Pancreas (tissue), 10 donors: ENCODE results near the gene CMC4. TPM values are rescaled to one million over a fixed set of nuclear protein-coding genes. Genes with fewer than 3 reads are reported as not detected.

Experiments used
- ATAC-seq, 4 donors: fragments of 200-7000 bp; cut with Tn5 transposase; one replicate each; pipeline versions ENCODE4 v1.8.0 to v1.9.1; 2020; ENCODE audit warnings: mild to moderate bottlenecking in 4 of 4, moderate library complexity in 4 of 4
- DNase-seq, 6 donors: peaks; one replicate each; pipeline ENCODE4 v3.0.0-alpha.2; 2020
- FAIRE-seq: peaks from 2 replicates; lab custom pipeline; 2012; peaks lifted over from hg19 to GRCh38; lab: Jason Lieb, UNC
- H3K27ac ChIP-seq, 4 donors: fragments of 200-600 bp; sonication (generic); 1 replicate in 3 of 4; 2 replicates in 1 of 4; pipeline versions ENCODE4 v1.5.0 to v1.8.0; 2020
- H3K27me3 ChIP-seq, 4 donors: fragments of 200-600 bp; one replicate each; pipeline ENCODE4 v1.8.0; 2021
- H3K36me3 ChIP-seq, 3 donors: fragments of 200-600 bp; sonication (generic) in 1 of 3; one replicate each; pipeline versions ENCODE4 v1.5.0 to v1.8.0; 2020 to 2021
- H3K4me1 ChIP-seq, 3 donors: fragments of 200-600 bp; one replicate each; pipeline ENCODE4 v1.8.0; 2021
- H3K4me3 ChIP-seq, 4 donors: fragments of 200-600 bp; sonication (generic) in 2 of 4; one replicate each; pipeline versions ENCODE4 v1.5.0 to v1.8.0; 2020 to 2021
- H3K9me3 ChIP-seq, 4 donors: fragments of 200-600 bp; one replicate each; pipeline ENCODE4 v1.8.0; 2021
- WGBS, 2 donors: extraction: QIAGEN DNeasy Blood & Tissue Kit; methylation state at CpG; one replicate each; pipeline ENCODE4 v1.1.7; 2013; 5-methylcytosine and 5-hydroxymethylcytosine counted together
- intact Hi-C, 3 donors: fragments of 100-400 bp; cut with DNase I; formaldehyde crosslinking; loops; one replicate each; pipeline versions ENCODE4 v1.11.1 to v1.14.2; 2022
- polyA plus RNA-seq, 2 donors: library from polyadenylated mRNA; stranded (reverse); fragments of 200-250 nt; gene quantifications; one replicate each; pipeline ENCODE4 v1.2.3, GENCODE V29; 2013
- total RNA-seq, 6 donors: library from RNA; stranded (reverse); fragmentation: NEBNext Ultra II Directional in 4 of 6; extraction: Animal tissue kit (Norgen Biotek cat#: 25700) in 4 of 6; gene quantifications; one replicate each; pipeline versions ENCODE4 v1.2.1 to v1.2.4, GENCODE V29; 2021 to 2023
- TF ChIP-seq, protein P1 (sequence below), 4 donors: fragments of 200-600 bp; sonication (generic) in 3 of 4; IDR thresholded peaks; one replicate each; pipeline versions ENCODE4 v1.5.0 to v1.8.0; 2021; ENCODE audit warnings: antibody characterized with exemption in 4 of 4
- donor health status: healthy with polysubstance abuse.
- donor health status: DM: no; HTN: no; CAD: no; lungs with moderate emphysema.
- donor health status: DM: no; HTN: no; CAD: no.
- donor health status: control.
- donor health status: control.
- donor health status: Bipolar disorder and iron deficiency.
- donor health status: DM: yes; HTN: yes; CAD: no.
- donor health status: DM: no; HTN: no; CAD: no.
- donor health status: DM: no; HTN: no; CAD: no.
- donor health status: DM: yes; HTN: yes; CAD: no.

CMC4 gene
- total and polyA plus RNA-seq, 8 donors = 2.6 to 16.6 (median 3.8) TPM

DNA sequence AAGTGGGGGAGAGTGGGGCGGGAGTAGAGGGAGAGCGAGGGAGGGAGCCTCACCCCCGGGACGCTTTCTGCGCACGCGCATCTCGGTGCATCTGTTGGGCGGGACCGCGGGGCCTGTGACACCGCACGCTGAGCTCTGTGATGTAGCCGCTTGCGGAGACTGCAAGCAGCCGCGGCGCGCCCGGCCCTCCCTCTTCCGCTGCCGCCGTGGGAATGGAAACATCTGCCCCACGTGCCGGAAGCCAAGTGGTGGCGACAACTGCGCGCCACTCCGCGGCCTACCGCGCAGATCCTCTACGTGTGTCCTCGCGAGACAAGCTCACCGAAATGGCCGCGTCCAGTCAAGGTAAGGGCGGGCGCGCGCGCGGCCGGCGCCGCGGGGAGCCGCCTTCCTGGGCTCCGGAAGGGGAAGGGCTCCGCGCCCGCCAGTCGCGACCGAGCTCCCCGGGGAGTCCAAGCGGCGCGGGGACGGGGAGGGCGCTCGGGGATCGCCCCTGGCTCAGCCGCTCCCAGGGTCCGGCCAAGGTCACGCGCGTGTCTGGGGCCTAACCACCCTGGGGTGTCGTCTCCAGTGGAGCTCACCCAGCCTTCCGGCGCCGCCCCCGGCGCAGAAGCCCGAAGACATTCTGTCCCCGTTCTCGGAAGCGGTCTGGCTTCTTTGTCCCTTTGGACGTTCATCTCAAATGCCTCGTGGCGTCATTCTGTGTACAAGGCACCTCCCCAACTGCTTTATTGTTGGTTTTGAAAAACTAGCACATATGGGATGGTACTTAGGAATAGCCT, 44.0 kb downstream of the CMC4 start, which contains the start of gene FUNDC2:
Gene FUNDC2 (plus strand): TSS at position 118 of the 782 bp plus-strand sequence. CDS start 95 bp downstream, at position 213.
- TF ChIP-seq, protein P1, sequence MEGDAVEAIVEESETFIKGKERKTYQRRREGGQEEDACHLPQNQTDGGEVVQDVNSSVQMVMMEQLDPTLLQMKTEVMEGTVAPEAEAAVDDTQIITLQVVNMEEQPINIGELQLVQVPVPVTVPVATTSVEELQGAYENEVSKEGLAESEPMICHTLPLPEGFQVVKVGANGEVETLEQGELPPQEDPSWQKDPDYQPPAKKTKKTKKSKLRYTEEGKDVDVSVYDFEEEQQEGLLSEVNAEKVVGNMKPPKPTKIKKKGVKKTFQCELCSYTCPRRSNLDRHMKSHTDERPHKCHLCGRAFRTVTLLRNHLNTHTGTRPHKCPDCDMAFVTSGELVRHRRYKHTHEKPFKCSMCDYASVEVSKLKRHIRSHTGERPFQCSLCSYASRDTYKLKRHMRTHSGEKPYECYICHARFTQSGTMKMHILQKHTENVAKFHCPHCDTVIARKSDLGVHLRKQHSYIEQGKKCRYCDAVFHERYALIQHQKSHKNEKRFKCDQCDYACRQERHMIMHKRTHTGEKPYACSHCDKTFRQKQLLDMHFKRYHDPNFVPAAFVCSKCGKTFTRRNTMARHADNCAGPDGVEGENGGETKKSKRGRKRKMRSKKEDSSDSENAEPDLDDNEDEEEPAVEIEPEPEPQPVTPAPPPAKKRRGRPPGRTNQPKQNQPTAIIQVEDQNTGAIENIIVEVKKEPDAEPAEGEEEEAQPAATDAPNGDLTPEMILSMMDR (IDR thresholded peaks at IDR 0.05) = no peak
- no peak for FAIRE-seq
- peak; percentile 85 to 90 (median 89) for ATAC-seq
- Histone ChIP-seq H3K9me3 (no peaks in the 10 kb centered on the region), H3K4me1 (peaks cover 0 to 2% (median 0%) of the 10 kb centered on the region in 3 donors), H3K36me3 (no peaks in the 10 kb centered on the region), H3K27ac (peak within 1 kb of the TSS; percentile 91 to 99 (median 96)), H3K4me3 (peak within 1 kb of the TSS; percentile 36 to 58 (median 40)), H3K27me3 (no peaks in the 10 kb centered on the region)
- WGBS, 2 donors = 0 to 36% methylated on average over 64 to 82 of the region's 82 CpGs
- peak; percentile 93 to 98 (median 94) for DNase-seq
- intact Hi-C loops = no loop called here

DNA sequence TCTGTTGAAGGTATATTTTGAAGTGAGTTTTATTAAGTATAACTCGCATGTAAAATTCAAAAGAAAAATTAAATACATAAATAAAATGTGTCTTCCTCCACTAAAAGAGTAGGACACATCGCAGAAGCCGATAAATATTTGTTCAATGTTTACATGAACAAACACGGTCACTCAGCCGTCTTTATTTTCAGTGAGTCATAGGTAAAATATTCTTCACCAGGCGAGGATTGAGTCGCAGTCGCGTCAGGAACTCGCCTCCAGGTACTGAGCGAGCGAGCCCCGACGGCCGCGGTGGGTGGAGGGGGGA, 44.6 kb downstream of the CMC4 start:
- Histone ChIP-seq H3K4me3 (peak overlapping the region in 3 of 4 donors; percentile 11 to 58 (median 44)), H3K36me3 (no peaks in the 10 kb centered on the region), H3K4me1 (peaks cover 0 to 2% (median 0%) of the 10 kb centered on the region in 3 donors), H3K27ac (peak overlapping the region; percentile 91 to 99 (median 96)), H3K9me3 (no peaks in the 10 kb centered on the region), H3K27me3 (no peaks in the 10 kb centered on the region)
- 1 to 30% methylated on average over 16 of the region's 16 CpGs for WGBS, 2 donors
- TF ChIP-seq, protein P1 (IDR thresholded peaks at IDR 0.05) = no peak
- intact Hi-C loops = no loop called here
- DNase-seq (no peak), ATAC-seq (no peak), FAIRE-seq (no peak)

DNA sequence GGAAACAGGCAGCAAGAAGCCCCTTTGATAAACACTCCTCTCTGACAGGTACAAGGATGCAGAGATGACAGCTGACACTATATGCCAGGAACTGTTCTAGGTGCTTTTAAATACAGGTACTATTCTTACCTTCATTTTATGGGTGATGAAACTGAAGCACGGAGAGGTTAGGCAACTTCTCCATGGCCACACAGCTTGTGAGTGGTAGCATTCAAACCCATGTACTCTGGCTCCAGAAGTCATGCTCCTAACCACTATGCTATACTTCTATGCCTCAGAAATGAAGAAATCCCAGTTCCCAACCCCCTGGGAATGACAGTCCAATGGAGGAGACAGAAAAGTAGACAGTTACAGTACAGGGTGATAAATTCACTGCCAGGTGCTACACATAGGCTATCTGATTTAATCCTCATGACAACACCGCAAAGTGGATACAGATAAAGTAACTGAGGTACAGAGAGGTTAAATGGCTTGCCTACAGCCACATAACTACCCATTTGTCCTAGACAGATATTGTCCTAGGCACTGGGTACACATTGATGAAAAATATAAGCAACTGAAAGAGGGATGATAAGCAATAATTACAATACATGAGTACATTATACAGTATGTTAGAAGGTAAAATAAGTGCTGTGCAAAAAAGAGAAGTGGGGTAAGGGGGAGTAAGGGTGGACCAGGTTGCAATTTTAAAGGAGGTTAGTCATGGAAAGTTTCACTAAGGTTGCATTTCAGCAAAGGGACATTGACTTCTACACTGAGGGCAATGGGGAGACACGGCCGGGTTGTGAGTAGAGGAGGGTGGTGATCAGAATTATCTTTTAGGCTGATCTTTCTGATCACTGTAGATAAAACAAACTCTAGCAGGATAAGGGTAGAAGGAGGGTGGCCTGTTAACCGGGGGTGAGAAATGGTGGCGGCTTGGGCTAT, 46.8 kb downstream of the CMC4 start:
- intact Hi-C loops = no loop called here
- FAIRE-seq (no peak), ATAC-seq (no peak), DNase-seq (no peak)
- 73 to 77% methylated on average over 6 of the region's 6 CpGs for WGBS, 2 donors
- TF ChIP-seq, protein P1 (IDR thresholded peaks at IDR 0.05) = no peak
- H3K4me3 ChIP-seq = no peak overlapping the region
- H3K9me3 ChIP-seq = no peaks in the 10 kb centered on the region
- H3K4me1 ChIP-seq = peaks cover 0 to 2% (median 0%) of the 10 kb centered on the region in 3 donors
- no peaks in the 10 kb centered on the region for H3K36me3 ChIP-seq
- H3K27ac ChIP-seq = peak overlapping the region in 1 of 4 donors; percentile 5
- H3K27me3 ChIP-seq = no peaks in the 10 kb centered on the region

DNA sequence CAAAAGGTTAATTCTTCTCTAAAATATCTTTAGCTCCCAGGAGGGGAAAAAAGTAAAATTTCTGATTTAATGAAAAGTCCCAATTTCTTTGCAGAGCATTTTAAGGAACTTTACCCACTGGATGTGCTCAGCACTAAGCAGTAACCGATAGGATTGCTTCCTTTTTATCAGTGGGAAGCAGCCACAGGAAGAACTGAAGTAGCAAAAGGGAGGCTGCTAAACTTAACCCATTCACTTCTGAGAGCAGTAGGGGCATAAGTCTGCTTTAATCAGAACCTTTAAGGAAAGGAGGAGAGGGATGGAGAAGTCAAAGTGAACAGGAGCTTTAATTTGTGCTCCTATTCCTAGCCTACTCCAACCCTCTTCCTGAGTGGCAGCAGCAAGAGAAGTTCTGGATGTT, 48.4 kb downstream of the CMC4 start, which contains the start of gene F8:
Gene F8 (minus strand): TSS at position 139 of the 400 bp plus-strand sequence. CDS start 171 bp downstream, outside the sequence.
- H3K27me3 ChIP-seq = no peaks in the 10 kb centered on the region
- no peaks in the 10 kb centered on the region for H3K36me3 ChIP-seq
- FAIRE-seq (no peak), ATAC-seq (no peak), DNase-seq (no peak)
- H3K4me1 ChIP-seq = peaks cover 0 to 2% (median 0%) of the 10 kb centered on the region in 3 donors
- TF ChIP-seq, protein P1 (IDR thresholded peaks at IDR 0.05) = no peak
- H3K9me3 ChIP-seq = no peaks in the 10 kb centered on the region
- WGBS, 2 donors = 0 to 19% methylated on average over 1 of the region's 1 CpG
- H3K4me3 ChIP-seq = peak within 1 kb of the TSS in 1 of 4 donors; percentile 0
- no peak within 1 kb of the TSS for H3K27ac ChIP-seq
- intact Hi-C loops = no loop called here
